Measurements from ENCODE around the gene KRTAP16-1. TPM values are rescaled to one million over a fixed set of nuclear protein-coding genes. Genes with fewer than 3 reads are reported as not detected.
"Not testable (repeated sequence)": the region's sequence is repeated elsewhere in the genome, so short reads cannot be mapped to it uniquely, and the experiment has no call there.

The KRTAP16-1 gene
- total RNA-seq = under 1 TPM in 1 of 2 experiments, not detected in 1; 0.15 TPM

GRCh38 chr17:41308918-41309359, at the start of gene KRTAP16-1:
KRTAP16-1 (minus strand) TSS chr17:41309309; CDS start chr17:41309253, 56 bp downstream.
- intact Hi-C loops (cut with micrococcal nuclease) = loop anchor here (2.0 kb wide), 1 partner anchor 32 kb away; no protein-coding TSS in a partner anchor
- peak within 1 kb of the TSS; percentile 52 for H3K4me3 Mint-ChIP-seq

GRCh38 chr17:41354536-41354935, 45.4 kb upstream of the KRTAP16-1 start:
- intact Hi-C loops (cut with micrococcal nuclease) = no loop called here
- DNase-seq = no peak
- no peak overlapping the region for H3K4me3 Mint-ChIP-seq
- peaks cover 1% of the 10 kb centered on the region for H3K9me3 Mint-ChIP-seq
- H3K27ac Mint-ChIP-seq = no peak overlapping the region
- H3K4me1 Mint-ChIP-seq (ENCODE audit: low read depth) = peaks cover 12% of the 10 kb centered on the region
- no peaks in the 10 kb centered on the region for H3K36me3 Mint-ChIP-seq (ENCODE audit: low read depth)
- H3K27me3 Mint-ChIP-seq (ENCODE audit: low read depth) = no peaks in the 10 kb centered on the region
- CTCF ChIA-PET = interaction anchor here (1.3 kb wide), 1 partner anchor 20 kb away, joined by 3 read pairs; no protein-coding TSS in a partner anchor

More at GRCh38 chr17:41308918-41309359, at the start of gene KRTAP16-1:
- no peaks in the 10 kb centered on the region for H3K36me3 Mint-ChIP-seq (ENCODE audit: low read depth)
- peaks cover 47% of the 10 kb centered on the region for H3K4me1 Mint-ChIP-seq (ENCODE audit: low read depth)
- no peaks in the 10 kb centered on the region for H3K27me3 Mint-ChIP-seq (ENCODE audit: low read depth)
- peak; percentile 67 for DNase-seq
- H3K9me3 Mint-ChIP-seq = no peaks in the 10 kb centered on the region
- H3K27ac Mint-ChIP-seq = peak within 1 kb of the TSS; percentile 10
- CTCF ChIA-PET = interaction anchor here (1.1 to 3.0 kb wide), 3 partner anchors 11 to 240 kb away, joined by 4 to 14 read pairs (median 4); no protein-coding TSS in a partner anchor

GRCh38 chr17:41352597-41353366, 43.7 kb upstream of the KRTAP16-1 start:
- Mint-ChIP-seq H3K4me3 (no peak overlapping the region), H3K27ac (no peak overlapping the region), H3K9me3 (peaks cover 1% of the 10 kb centered on the region), H3K4me1 (ENCODE audit: low read depth) (peaks cover 12% of the 10 kb centered on the region), H3K36me3 (ENCODE audit: low read depth) (no peaks in the 10 kb centered on the region), H3K27me3 (ENCODE audit: low read depth) (no peaks in the 10 kb centered on the region)
- intact Hi-C loops (cut with micrococcal nuclease) = no loop called here
- DNase-seq = no peak
- CTCF ChIA-PET = no interaction called here

GRCh38 chr17:41351177-41351576, 42.1 kb upstream of the KRTAP16-1 start:
- no peaks in the 10 kb centered on the region for H3K36me3 Mint-ChIP-seq (ENCODE audit: low read depth)
- H3K27me3 Mint-ChIP-seq (ENCODE audit: low read depth) = no peaks in the 10 kb centered on the region
- CTCF ChIA-PET = interaction anchor here (1.0 kb wide), 1 partner anchor 198 kb away, joined by 3 read pairs; no protein-coding TSS in a partner anchor
- no peak overlapping the region for H3K27ac Mint-ChIP-seq
- H3K4me3 Mint-ChIP-seq = no peak overlapping the region
- DNase-seq = no peak
- peaks cover 12% of the 10 kb centered on the region for H3K4me1 Mint-ChIP-seq (ENCODE audit: low read depth)
- H3K9me3 Mint-ChIP-seq = no peaks in the 10 kb centered on the region
- intact Hi-C loops (cut with micrococcal nuclease) = no loop called here

GRCh38 chr17:41350381-41350878, 41.3 kb upstream of the KRTAP16-1 start, which contains the start of gene KRT33A:
KRT33A (minus strand) TSS chr17:41350828; CDS start chr17:41350767, 61 bp downstream.
- intact Hi-C loops (cut with micrococcal nuclease); H3K9me3 Mint-ChIP-seq; H3K27ac Mint-ChIP-seq; H3K36me3 Mint-ChIP-seq (ENCODE audit: low read depth); H3K27me3 Mint-ChIP-seq (ENCODE audit: low read depth); DNase-seq; H3K4me3 Mint-ChIP-seq: not testable (repeated sequence)
- peaks cover 12% of the 10 kb centered on the region for H3K4me1 Mint-ChIP-seq (ENCODE audit: low read depth)
- CTCF ChIA-PET = interaction anchor here (0.5 to 0.9 kb wide), 3 partner anchors 67 to 388 kb away, joined by 3 read pairs; no protein-coding TSS in a partner anchor

- intact Hi-C loops (cut with micrococcal nuclease) = no loop called here
- peaks cover 17% of the 10 kb centered on the region for H3K4me1 Mint-ChIP-seq (ENCODE audit: low read depth)
- no peak overlapping the region for H3K4me3 Mint-ChIP-seq
- H3K27me3 Mint-ChIP-seq (ENCODE audit: low read depth) = no peaks in the 10 kb centered on the region
- no peak overlapping the region for H3K27ac Mint-ChIP-seq
- CTCF ChIA-PET = no interaction called here
- H3K36me3 Mint-ChIP-seq (ENCODE audit: low read depth) = peaks cover 2% of the 10 kb centered on the region
- H3K9me3 Mint-ChIP-seq = peaks cover 4% of the 10 kb centered on the region
- no peak for DNase-seq
These were observed 39.0 kb upstream of the KRTAP16-1 start for GRCh38 chr17:41347869-41348760.

GRCh38 chr17:41346421-41346820, 37.3 kb upstream of the KRTAP16-1 start:
- H3K36me3 Mint-ChIP-seq (ENCODE audit: low read depth); H3K27ac Mint-ChIP-seq: not testable (repeated sequence)

GRCh38 chr17:41345992-41346391, 36.9 kb upstream of the KRTAP16-1 start:
- intact Hi-C loops (cut with micrococcal nuclease) = no loop called here
- Mint-ChIP-seq H3K36me3 (ENCODE audit: low read depth) (peaks cover 5% of the 10 kb centered on the region), H3K4me1 (ENCODE audit: low read depth) (peaks cover 25% of the 10 kb centered on the region), H3K27ac (no peak overlapping the region), H3K9me3 (peaks cover 15% of the 10 kb centered on the region), H3K27me3 (ENCODE audit: low read depth) (no peaks in the 10 kb centered on the region), H3K4me3 (no peak overlapping the region)
- no peak for DNase-seq
- CTCF ChIA-PET = no interaction called here

More at GRCh38 chr17:41346421-41346820, 37.3 kb upstream of the KRTAP16-1 start:
- peaks cover 25% of the 10 kb centered on the region for H3K4me1 Mint-ChIP-seq (ENCODE audit: low read depth)
- CTCF ChIA-PET; H3K27me3 Mint-ChIP-seq (ENCODE audit: low read depth); intact Hi-C loops (cut with micrococcal nuclease); H3K4me3 Mint-ChIP-seq; DNase-seq: not testable (repeated sequence)
- peaks cover 15% of the 10 kb centered on the region for H3K9me3 Mint-ChIP-seq

- intact Hi-C loops (cut with micrococcal nuclease) = no loop called here
- CTCF ChIA-PET = interaction anchor here (0.7 to 1.1 kb wide), 2 partner anchors 20 to 318 kb away, joined by 3 read pairs; no protein-coding TSS in a partner anchor
- Mint-ChIP-seq H3K27ac (no peak overlapping the region), H3K4me1 (ENCODE audit: low read depth) (peaks cover 54% of the 10 kb centered on the region), H3K36me3 (ENCODE audit: low read depth) (peaks cover 5% of the 10 kb centered on the region), H3K4me3 (no peak overlapping the region), H3K9me3 (peaks cover 15% of the 10 kb centered on the region), H3K27me3 (ENCODE audit: low read depth) (no peaks in the 10 kb centered on the region)
- DNase-seq = no peak
These were observed 33.9 kb upstream of the KRTAP16-1 start for GRCh38 chr17:41343029-41343428.

GRCh38 chr17:41340934-41341861, 32.1 kb upstream of the KRTAP16-1 start:
- peaks cover 64% of the 10 kb centered on the region for H3K4me1 Mint-ChIP-seq (ENCODE audit: low read depth)

GRCh38 chr17:41340494-41340893, 31.4 kb upstream of the KRTAP16-1 start:
- Mint-ChIP-seq H3K36me3 (ENCODE audit: low read depth) (peaks cover 5% of the 10 kb centered on the region), H3K27ac (no peak overlapping the region), H3K4me3 (no peak overlapping the region), H3K9me3 (peaks cover 15% of the 10 kb centered on the region), H3K4me1 (ENCODE audit: low read depth) (peaks cover 70% of the 10 kb centered on the region), H3K27me3 (ENCODE audit: low read depth) (no peaks in the 10 kb centered on the region)
- intact Hi-C loops (cut with micrococcal nuclease) = loop anchor here (2.0 kb wide), 1 partner anchor 32 kb away; the partner anchor contains the start of gene KRTAP16-1
- DNase-seq = no peak
- CTCF ChIA-PET = interaction anchor here (0.6 to 1.9 kb wide), 2 partner anchors 63 to 431 kb away, joined by 3 to 4 read pairs; no protein-coding TSS in a partner anchor

More at GRCh38 chr17:41340934-41341861, 32.1 kb upstream of the KRTAP16-1 start:
- CTCF ChIA-PET = interaction anchor here (0.6 to 1.9 kb wide), 2 partner anchors 63 to 432 kb away, joined by 3 to 4 read pairs; no protein-coding TSS in a partner anchor
- H3K27me3 Mint-ChIP-seq (ENCODE audit: low read depth) = no peaks in the 10 kb centered on the region
- peak overlapping the region; percentile 70 for H3K27ac Mint-ChIP-seq
- H3K9me3 Mint-ChIP-seq = peaks cover 15% of the 10 kb centered on the region
- peak; percentile 82 for DNase-seq
- H3K4me3 Mint-ChIP-seq = no peak overlapping the region
- intact Hi-C loops (cut with micrococcal nuclease) = loop anchor here (1.0 to 2.0 kb wide), 2 partner anchors 32 to 63 kb away; partner anchors contain the start of gene KRTAP16-1
- H3K36me3 Mint-ChIP-seq (ENCODE audit: low read depth) = peaks cover 5% of the 10 kb centered on the region

Data from activated naive CD4-positive, alpha-beta T cell treated with anti-CD3 and anti-CD28 coated beads for 36 hours (primary cell).